ENCODE measurements around the gene GRXCR2. TPM values are rescaled to one million over a fixed set of nuclear protein-coding genes. Genes with fewer than 3 reads are reported as not detected.
"Not testable (repeated sequence)": the region's sequence is repeated elsewhere in the genome, so short reads cannot be mapped to it uniquely, and the experiment has no call there.

Gene GRXCR2
- total RNA-seq, 1 donor from 2014 or later, result not detected

GRCh38 chr5:145887217-145887616, 14.4 kb upstream of the GRXCR2 start:
- no peak for DNase-seq (ENCODE audit: low spot score)

- DNase-seq (ENCODE audit: low spot score), result no peak
Observed at GRCh38 chr5:145874765-145875164, 2.0 kb upstream of the GRXCR2 start.

- DNase-seq (ENCODE audit: low spot score), result no peak
Observed at GRCh38 chr5:145872486-145872885, 328 bp downstream of the GRXCR2 start.

GRCh38 chr5:145869753-145870152, 3.1 kb downstream of the GRXCR2 start:
- no peak for DNase-seq (ENCODE audit: low spot score)

GRCh38 chr5:145867806-145868205, 5.0 kb downstream of the GRXCR2 start:
- DNase-seq (ENCODE audit: low spot score), result no peak

GRCh38 chr5:145864432-145864831, 8.4 kb downstream of the GRXCR2 start:
- not testable (repeated sequence) for DNase-seq (ENCODE audit: low spot score)

GRCh38 chr5:145863003-145863402, 9.8 kb downstream of the GRXCR2 start:
- no peak for DNase-seq (ENCODE audit: low spot score)

- no peak for DNase-seq (ENCODE audit: low spot score)
Observed at GRCh38 chr5:145859897-145860296, 12.9 kb downstream of the GRXCR2 start.

GRCh38 chr5:145859453-145859852, 13.4 kb downstream of the GRXCR2 start:
- no peak for DNase-seq (ENCODE audit: low spot score)

GRCh38 chr5:145858959-145859358, 13.9 kb downstream of the GRXCR2 start:
- DNase-seq (ENCODE audit: low spot score), result no peak

GRCh38 chr5:145856285-145856818, 16.5 kb downstream of the GRXCR2 start:
- peak; percentile 50 for DNase-seq (ENCODE audit: low spot score)

GRCh38 chr5:145855763-145856267, 17.0 kb downstream of the GRXCR2 start:
- no peak for DNase-seq (ENCODE audit: low spot score)

- no peak for DNase-seq (ENCODE audit: low spot score)
Observed at GRCh38 chr5:145854651-145855258, 18.1 kb downstream of the GRXCR2 start.

GRCh38 chr5:145853781-145854376, 18.9 kb downstream of the GRXCR2 start:
- DNase-seq (ENCODE audit: low spot score), result no peak

- no peak for DNase-seq (ENCODE audit: low spot score)
Observed at GRCh38 chr5:145852990-145853389, 19.8 kb downstream of the GRXCR2 start.

GRCh38 chr5:145848854-145849253, 24.0 kb downstream of the GRXCR2 start:
- no peak for DNase-seq (ENCODE audit: low spot score)

GRCh38 chr5:145847499-145848497, 25.0 kb downstream of the GRXCR2 start:
- no peak for DNase-seq (ENCODE audit: low spot score)

- no peak for DNase-seq (ENCODE audit: low spot score)
Observed at GRCh38 chr5:145846081-145846480, 26.7 kb downstream of the GRXCR2 start.

GRCh38 chr5:145841299-145841698, 31.5 kb downstream of the GRXCR2 start:
- no peak for DNase-seq (ENCODE audit: low spot score)

- DNase-seq (ENCODE audit: low spot score), result no peak
Observed at GRCh38 chr5:145840458-145841132, 32.2 kb downstream of the GRXCR2 start.

GRCh38 chr5:145838276-145838675, 34.5 kb downstream of the GRXCR2 start:
- no peak for DNase-seq (ENCODE audit: low spot score)
